ENCODE data around the gene ETF1. TPM values are rescaled to one million over a fixed set of nuclear protein-coding genes. Genes with fewer than 3 reads are reported as not detected.

ETF1 gene
- total RNA-seq, 1 donor = 160 TPM

DNA sequence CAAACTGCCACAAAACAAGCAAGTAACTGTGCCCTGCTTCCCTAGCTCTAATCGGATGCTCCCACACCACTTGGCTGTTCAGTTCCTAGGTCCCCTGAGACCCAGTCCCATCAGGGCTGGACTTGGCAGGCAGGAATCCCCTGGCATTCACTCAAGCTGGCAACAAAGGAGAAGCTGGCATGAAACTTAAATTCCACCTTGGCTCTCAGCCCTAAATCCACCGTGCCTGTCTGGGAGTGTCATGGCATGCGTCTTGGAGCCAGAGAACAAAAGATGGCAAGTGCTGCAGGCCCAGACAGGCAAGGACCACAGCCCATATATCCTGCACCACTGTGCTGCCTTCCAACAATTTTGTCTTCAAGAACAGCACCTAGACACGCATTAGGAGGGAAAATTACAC lies 38.2 kb downstream of the ETF1 start:
- DNase-seq (ENCODE audit: low read depth) = no peak
- no peak for TF ChIP-seq CTCF (IDR thresholded peaks at IDR 0.05; ENCODE audit: insufficient read depth, low read depth, low read length)
- H3K4me3 ChIP-seq (ENCODE audit: low read depth, low read length) = no peak overlapping the region

DNA sequence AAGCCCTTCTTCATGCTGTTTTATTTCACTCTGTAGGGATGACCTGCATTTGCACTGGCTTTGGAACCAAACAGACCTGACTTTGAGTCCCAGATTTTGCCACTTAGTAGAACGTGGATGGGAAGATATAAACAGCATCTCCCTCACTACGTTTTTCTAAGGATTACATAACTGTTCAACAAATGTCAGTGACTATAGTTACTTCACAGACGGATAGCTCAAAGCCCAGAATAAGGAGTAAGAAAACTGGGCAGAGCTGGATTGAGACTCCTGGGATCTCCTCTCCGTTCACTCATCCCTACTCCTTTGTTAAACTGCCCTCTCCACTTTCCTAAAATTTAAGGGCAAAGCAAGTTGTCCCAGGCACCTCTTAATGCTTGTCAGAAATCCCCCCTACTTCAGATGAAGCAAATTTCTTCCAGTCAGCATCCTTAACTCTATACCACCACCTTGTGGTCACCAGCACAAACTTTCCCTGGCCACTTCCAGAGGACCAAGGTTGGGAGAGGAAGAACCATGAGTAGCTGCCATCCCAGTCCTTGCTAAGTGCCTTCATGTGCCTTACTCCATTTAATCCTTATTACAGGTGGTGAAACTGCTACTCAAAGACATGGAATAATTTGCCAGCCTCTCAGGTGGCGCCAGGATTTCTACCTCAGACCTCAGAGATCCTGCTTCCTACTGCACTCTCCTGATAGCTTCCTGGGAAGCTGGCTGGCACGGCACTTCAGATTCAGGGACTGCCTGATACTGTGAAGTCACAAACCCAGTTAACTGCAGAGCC lies 39.4 kb downstream of the ETF1 start:
- TF ChIP-seq CTCF (IDR thresholded peaks at IDR 0.05; ENCODE audit: insufficient read depth, low read depth, low read length) = peak; percentile 81
- no peak overlapping the region for H3K4me3 ChIP-seq (ENCODE audit: low read depth, low read length)
- DNase-seq (ENCODE audit: low read depth) = peak; percentile 72

DNA sequence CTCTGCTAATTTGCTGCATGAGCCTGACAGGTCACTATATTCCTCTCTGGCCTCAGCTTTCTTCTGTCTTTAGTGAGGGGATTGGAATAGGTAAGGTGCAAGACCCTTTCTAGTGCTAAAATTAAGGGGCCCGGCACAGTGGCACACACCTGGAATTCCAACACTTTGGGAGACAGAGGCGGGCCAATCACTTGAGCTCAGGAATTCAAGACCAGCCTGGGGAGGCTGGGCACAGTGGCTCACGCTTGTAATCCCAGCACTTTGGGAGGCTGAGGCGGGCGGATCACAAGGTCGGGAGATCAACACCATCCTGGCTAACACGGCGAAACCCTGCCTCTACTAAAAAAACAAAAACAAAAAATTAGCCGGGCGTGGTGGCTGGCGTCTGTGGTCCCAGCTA lies 40.5 kb downstream of the ETF1 start:
- no peak for TF ChIP-seq CTCF (IDR thresholded peaks at IDR 0.05; ENCODE audit: insufficient read depth, low read depth, low read length)
- DNase-seq (ENCODE audit: low read depth) = no peak
- no peak overlapping the region for H3K4me3 ChIP-seq (ENCODE audit: low read depth, low read length)

- no peak for TF ChIP-seq CTCF (IDR thresholded peaks at IDR 0.05; ENCODE audit: insufficient read depth, low read depth, low read length)
- DNase-seq (ENCODE audit: low read depth) = no peak
- no peak overlapping the region for H3K4me3 ChIP-seq (ENCODE audit: low read depth, low read length)
These were observed 40.9 kb downstream of the ETF1 start for GRCh38 chr5:138502121-138502520.

- no peak for TF ChIP-seq CTCF (IDR thresholded peaks at IDR 0.05; ENCODE audit: insufficient read depth, low read depth, low read length)
- no peak for DNase-seq (ENCODE audit: low read depth)
- H3K4me3 ChIP-seq (ENCODE audit: low read depth, low read length) = no peak overlapping the region
These were observed 44.7 kb downstream of the ETF1 start for GRCh38 chr5:138498376-138498775.

- H3K4me3 ChIP-seq (ENCODE audit: low read depth, low read length) = no peak overlapping the region
- TF ChIP-seq CTCF (IDR thresholded peaks at IDR 0.05; ENCODE audit: insufficient read depth, low read depth, low read length) = no peak
- no peak for DNase-seq (ENCODE audit: low read depth)
These were observed 47.7 kb downstream of the ETF1 start for GRCh38 chr5:138495351-138495750.

Data from fibroblast of villous mesenchyme (primary cell).